SK-N-SH (cell line): ENCODE measurements around the gene DENND2A. TPM values are rescaled to one million over a fixed set of nuclear protein-coding genes. Genes with fewer than 3 reads are reported as not detected.
"Not testable (repeated sequence)": the region's sequence is repeated elsewhere in the genome, so short reads cannot be mapped to it uniquely, and the experiment has no call there.

Source experiments
- CTCF ChIA-PET: fragments of 300-600, 350-600 bp; formaldehyde crosslinking; extraction: SDS; loops from one replicate; lab custom pipeline; 2021; lab: Yijun Ruan, JAX
- POLR2A ChIA-PET: fragments of 350-600 bp; sonication (Branson Sonifier 250); formaldehyde crosslinking; extraction: SDS; loops from one replicate; lab custom pipeline; 2020; ENCODE audit warnings: antibody characterized with exemption, inconsistent platforms; lab: Yijun Ruan, JAX
- DNase-seq: peaks from one replicate; pipeline ENCODE4 v3.0.0; 2012
- H2AFZ ChIP-seq: fragments of 200-600 bp; sonication (generic); 2 replicates; pipeline ENCODE4 v1.8.1; 2016; ENCODE audit warnings: antibody characterized with exemption, mild to moderate bottlenecking, low read depth
- H3F3A ChIP-seq: fragments of 200-600 bp; sonication (generic); replicated peaks from 2 replicates; pipeline ENCODE3; 2016; ENCODE audit warnings: antibody characterized with exemption, mild to moderate bottlenecking; ENCODE audit not compliant: insufficient read depth
- H3K27ac ChIP-seq, 2 experiments: fragments of 200-500 bp in 1 of 2; fragments of 200-600 bp in 1 of 2; sonication (Bioruptor generic) in 1 of 2; sonication (generic), shearing (Covaris generic) in 1 of 2; 2 replicates each; pipeline versions ENCODE4 v1.5.1 to v1.6.1; 2014 to 2016; ENCODE audit warnings: low read depth in 2 of 2, inconsistent platforms in 1 of 2, low read length in 1 of 2, mild to moderate bottlenecking in 1 of 2, mixed read lengths in 1 of 2
- H3K27me3 ChIP-seq: fragments of 200-600 bp; sonication (generic), shearing (Covaris generic); 2 replicates; pipeline ENCODE4 v1.6.1; 2016; ENCODE audit warnings: mixed run types; ENCODE audit not compliant: insufficient read depth
- H3K36me3 ChIP-seq, 2 experiments: fragments of 200-500 bp in 1 of 2; fragments of 200-600 bp in 1 of 2; sonication (Bioruptor generic) in 1 of 2; sonication (generic) in 1 of 2; replicated peaks in 1 of 2; 2 replicates each; pipeline versions ENCODE3 to v1.5.1; 2014 to 2016; ENCODE audit warnings: low read length in 1 of 2, mild to moderate bottlenecking in 1 of 2; ENCODE audit not compliant: insufficient read depth in 2 of 2, control insufficient read depth in 1 of 2
- H3K4me1 ChIP-seq, 2 experiments: fragments of 200-500 bp in 1 of 2; fragments of 200-600 bp in 1 of 2; sonication (Bioruptor generic) in 1 of 2; sonication (generic), shearing (Covaris generic) in 1 of 2; 2 replicates each; pipeline versions ENCODE4 v1.5.1 to v1.6.1; 2014 to 2016; ENCODE audit warnings: low read depth in 1 of 2, low read length in 1 of 2, mixed run types in 1 of 2; ENCODE audit not compliant: insufficient read depth in 2 of 2, control insufficient read depth in 1 of 2
- H3K4me2 ChIP-seq: fragments of 200-600 bp; sonication (generic), shearing (Covaris generic); 2 replicates; pipeline ENCODE4 v1.6.1; 2017; ENCODE audit warnings: mixed run types
- H3K4me3 ChIP-seq, 2 experiments: fragments of 200-500 bp in 1 of 2; fragments of 200-600 bp in 1 of 2; sonication (Bioruptor generic) in 1 of 2; sonication (generic), shearing (Covaris generic) in 1 of 2; 2 replicates each; pipeline versions ENCODE4 v1.5.1 to v1.8.1; 2014 to 2016; ENCODE audit warnings: low read depth in 2 of 2, inconsistent platforms in 1 of 2, low read length in 1 of 2, mild to moderate bottlenecking in 1 of 2, mixed read lengths in 1 of 2, moderate library complexity in 1 of 2
- H3K79me2 ChIP-seq: fragments of 200-600 bp; sonication (generic); 2 replicates; pipeline ENCODE4 v1.8.1; 2017; ENCODE audit warnings: mild to moderate bottlenecking; ENCODE audit not compliant: insufficient read depth
- H3K9ac ChIP-seq: fragments of 200-600 bp; sonication (generic); 2 replicates; pipeline ENCODE4 v1.6.1; 2017; ENCODE audit warnings: mixed run types
- H3K9me2 ChIP-seq: fragments of 200-600 bp; sonication (generic); 2 replicates; pipeline ENCODE4 v1.6.1; 2017; ENCODE audit warnings: mixed run types
- H3K9me3 ChIP-seq: fragments of 200-600 bp; sonication (generic); 2 replicates; pipeline ENCODE4 v1.6.1; 2017; ENCODE audit warnings: mixed run types, mild to moderate bottlenecking, moderate library complexity
- H4K20me1 ChIP-seq: fragments of 200-600 bp; sonication (generic); 2 replicates; pipeline ENCODE4 v1.6.1; 2017; ENCODE audit warnings: mild to moderate bottlenecking, mixed run types; ENCODE audit not compliant: insufficient read depth
- CHD2 ChIP-seq: fragments of 150-350 bp; IDR thresholded peaks from 2 replicates; pipeline ENCODE4 v1.6.1; 2018; ENCODE audit warnings: low read length; ENCODE audit not compliant: partially characterized antibody
- CTCF ChIP-seq: fragments of 200-600 bp; sonication (generic); IDR thresholded peaks from 2 replicates; pipeline ENCODE4 v1.6.1; 2017; ENCODE audit warnings: antibody characterized with exemption, mild to moderate bottlenecking, moderate library complexity
- EZH2phosphoT487 ChIP-seq: fragments of 200-600 bp; sonication (generic); IDR thresholded peaks from 2 replicates; pipeline ENCODE4 v1.6.1; 2017; ENCODE audit warnings: low read depth, mixed run types, mild to moderate bottlenecking, antibody characterized with exemption, moderate library complexity, borderline replicate concordance
- FOXJ3 ChIP-seq: sonication (generic); formaldehyde crosslinking; IDR thresholded peaks from 2 replicates; pipeline ENCODE4 v1.5.1; 2020; ENCODE audit warnings: mild to moderate bottlenecking, missing genetic modification reagents
- MXI1 ChIP-seq: IDR thresholded peaks from 2 replicates; pipeline ENCODE4 v1.6.1; 2012; ENCODE audit warnings: mild to moderate bottlenecking, low read depth, low read length, improper control_type of control experiment
- NFIC ChIP-seq: IDR thresholded peaks from 2 replicates; pipeline ENCODE4 v1.4.0; 2012; ENCODE audit warnings: borderline replicate concordance
- POLR2AphosphoS5 ChIP-seq: IDR thresholded peaks from 2 replicates; pipeline ENCODE4 v1.6.1; 2012; ENCODE audit warnings: low read depth, low read length
- SIN3A ChIP-seq: IDR thresholded peaks from 2 replicates; pipeline ENCODE4 v1.6.1; 2012; ENCODE audit warnings: low read depth, mild to moderate bottlenecking, low read length, moderate library complexity, borderline replicate concordance
- TCF12 ChIP-seq: IDR thresholded peaks from 2 replicates; pipeline ENCODE4 v1.4.0; 2012
- WGBS: methylation state at CpG from one replicate; pipeline ENCODE4 v1.1.6; 2017; ENCODE audit warnings: low lambda C conversion rate; 5-methylcytosine and 5-hydroxymethylcytosine counted together
- polyA plus RNA-seq, 3 experiments: library from polyadenylated mRNA; depleted of rRNA; stranded (reverse); fragments of >200 nt; gene quantifications; 2 replicates each; pipeline ENCODE4 v1.2.3, GENCODE V29; 2012
- TF ChIP-seq, protein P1 (sequence below): fragments of 150-350 bp; IDR thresholded peaks from 2 replicates; pipeline ENCODE4 v1.6.1; 2017; ENCODE audit warnings: antibody characterized with exemption, low read length, low read depth, borderline replicate concordance

The DENND2A gene
- polyA plus RNA-seq, 1 of the 3 experiments (the other 2 are of a cell fraction), result 3.5 TPM

GRCh38 chr7:140619915-140620510 is 20.6 kb downstream of the DENND2A start:
- H3K36me3 ChIP-seq, H3K27me3 ChIP-seq, H3K4me3 ChIP-seq, H4K20me1 ChIP-seq, POLR2A ChIA-PET, H2AFZ ChIP-seq, H3K4me1 ChIP-seq, H3K4me2 ChIP-seq, H3K9me3 ChIP-seq, H3K27ac ChIP-seq, H3K9ac ChIP-seq, DNase-seq, H3K9me2 ChIP-seq, H3F3A ChIP-seq, H3K79me2 ChIP-seq: not testable (repeated sequence)
- CTCF ChIA-PET, result interaction anchor here (0.9 to 1.3 kb wide), 4 partner anchors 13 to 101 kb away, joined by 3 to 6 read pairs (median 4); no protein-coding TSS in a partner anchor
- 91% methylated on average over 11 of the region's 11 CpGs for WGBS

GRCh38 chr7:140619176-140619575 is 21.4 kb downstream of the DENND2A start:
- CTCF ChIA-PET, result interaction anchor here (0.6 to 2.0 kb wide), 7 partner anchors 13 to 293 kb away, joined by 3 to 11 read pairs (median 3); partner anchors contain the start of gene DENND2A

More at GRCh38 chr7:140619176-140619575, 21.4 kb downstream of the DENND2A start:
- POLR2A ChIA-PET, result no interaction called here
- H3K4me1 ChIP-seq, result peaks cover 0 to 2% of the 10 kb centered on the region in 2 experiments; a peak in 1 of 4 replicates
- no peaks in the 10 kb centered on the region for H3K27me3 ChIP-seq
- no peak overlapping the region for H3K4me2 ChIP-seq
- H3F3A ChIP-seq, result no peaks in the 10 kb centered on the region
- no peaks in the 10 kb centered on the region for H4K20me1 ChIP-seq
- H3K9ac ChIP-seq, result no peak overlapping the region
- no peak for DNase-seq
- H3K79me2 ChIP-seq, result no peaks in the 10 kb centered on the region
- 47% methylated on average over 1 of the region's 1 CpG for WGBS
- no peak for TF ChIP-seq TCF12
- no peak for TF ChIP-seq MXI1
- no peak for TF ChIP-seq EZH2phosphoT487
- TF ChIP-seq NFIC, result no peak
- TF ChIP-seq SIN3A, result no peak
- TF ChIP-seq POLR2AphosphoS5, result no peak
- no peak for TF ChIP-seq CHD2
- TF ChIP-seq, protein P1, sequence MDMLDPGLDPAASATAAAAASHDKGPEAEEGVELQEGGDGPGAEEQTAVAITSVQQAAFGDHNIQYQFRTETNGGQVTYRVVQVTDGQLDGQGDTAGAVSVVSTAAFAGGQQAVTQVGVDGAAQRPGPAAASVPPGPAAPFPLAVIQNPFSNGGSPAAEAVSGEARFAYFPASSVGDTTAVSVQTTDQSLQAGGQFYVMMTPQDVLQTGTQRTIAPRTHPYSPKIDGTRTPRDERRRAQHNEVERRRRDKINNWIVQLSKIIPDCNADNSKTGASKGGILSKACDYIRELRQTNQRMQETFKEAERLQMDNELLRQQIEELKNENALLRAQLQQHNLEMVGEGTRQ, result no peak
- no peak for TF ChIP-seq CTCF
- TF ChIP-seq FOXJ3 (CRISPR knock-in tag), result no peak
- H2AFZ ChIP-seq, result no peak overlapping the region
- no peaks in the 10 kb centered on the region for H3K36me3 ChIP-seq
- no peaks in the 10 kb centered on the region for H3K9me3 ChIP-seq
- no peak overlapping the region for H3K4me3 ChIP-seq
- H3K9me2 ChIP-seq, result no peaks in the 10 kb centered on the region
- no peak overlapping the region for H3K27ac ChIP-seq
